ENCODE measurements around the gene TRIM29. TPM values are rescaled to one million over a fixed set of nuclear protein-coding genes. Genes with fewer than 3 reads are reported as not detected.

Gene TRIM29
- total RNA-seq, 1 experiment from 2014 or later, result not detected

- Histone ChIP-seq H3K9me2 (replicated peaks; ENCODE audit: insufficient read depth, low read length) (no peaks in the 10 kb centered on the region), H3K27ac (ENCODE audit: low read length) (no peak overlapping the region), H3K4me2 (ENCODE audit: low read depth, low read length, poor library complexity, severe bottlenecking) (no peak overlapping the region), H3K4me1 (ENCODE audit: low read length) (no peaks in the 10 kb centered on the region), H3K36me3 (ENCODE audit: insufficient read depth, low read length) (no peaks in the 10 kb centered on the region), H3K27me3 (ENCODE audit: low read length) (no peaks in the 10 kb centered on the region), H3K9ac (ENCODE audit: low read length) (no peak overlapping the region), H2AFZ (ENCODE audit: low read length) (no peak overlapping the region), H3K79me2 (ENCODE audit: low read length) (no peaks in the 10 kb centered on the region), H4K20me1 (ENCODE audit: insufficient read depth, low read depth, low read length) (no peaks in the 10 kb centered on the region), H3K9me3 (ENCODE audit: low read length) (no peaks in the 10 kb centered on the region), H3K4me3 (ENCODE audit: low read length) (no peak overlapping the region)
- DNase-seq, result no peak
Observed at GRCh38 chr11:120073196-120073595, 64.7 kb downstream of the TRIM29 start.

GRCh38 chr11:120068114-120068573 lies 69.8 kb downstream of the TRIM29 start:
- Histone ChIP-seq H3K4me1 (ENCODE audit: low read length) (no peaks in the 10 kb centered on the region), H3K27ac (ENCODE audit: low read length) (no peak overlapping the region), H2AFZ (ENCODE audit: low read length) (no peak overlapping the region), H3K36me3 (ENCODE audit: insufficient read depth, low read length) (no peaks in the 10 kb centered on the region), H3K4me2 (ENCODE audit: low read depth, low read length, poor library complexity, severe bottlenecking) (no peak overlapping the region), H3K79me2 (ENCODE audit: low read length) (no peaks in the 10 kb centered on the region), H3K9ac (ENCODE audit: low read length) (no peak overlapping the region), H3K9me3 (ENCODE audit: low read length) (no peaks in the 10 kb centered on the region), H3K9me2 (replicated peaks; ENCODE audit: insufficient read depth, low read length) (no peaks in the 10 kb centered on the region), H4K20me1 (ENCODE audit: insufficient read depth, low read depth, low read length) (no peaks in the 10 kb centered on the region), H3K4me3 (ENCODE audit: low read length) (no peak overlapping the region), H3K27me3 (ENCODE audit: low read length) (no peaks in the 10 kb centered on the region)
- DNase-seq, result no peak

GRCh38 chr11:120067438-120068113 lies 70.3 kb downstream of the TRIM29 start:
- Histone ChIP-seq H3K9ac (ENCODE audit: low read length) (no peak overlapping the region), H2AFZ (ENCODE audit: low read length) (no peak overlapping the region), H3K36me3 (ENCODE audit: insufficient read depth, low read length) (no peaks in the 10 kb centered on the region)

GRCh38 chr11:120066738-120067437 lies 71.0 kb downstream of the TRIM29 start:
- Histone ChIP-seq H3K4me1 (ENCODE audit: low read length) (no peaks in the 10 kb centered on the region), H2AFZ (ENCODE audit: low read length) (no peak overlapping the region), H3K27me3 (ENCODE audit: low read length) (no peaks in the 10 kb centered on the region)

More at GRCh38 chr11:120067438-120068113, 70.3 kb downstream of the TRIM29 start:
- H3K27ac ChIP-seq (ENCODE audit: low read length), result no peak overlapping the region
- H3K4me1 ChIP-seq (ENCODE audit: low read length), result no peaks in the 10 kb centered on the region
- H3K9me2 ChIP-seq (replicated peaks; ENCODE audit: insufficient read depth, low read length), result no peaks in the 10 kb centered on the region
- H4K20me1 ChIP-seq (ENCODE audit: insufficient read depth, low read depth, low read length), result no peaks in the 10 kb centered on the region
- no peak overlapping the region for H3K4me3 ChIP-seq (ENCODE audit: low read length)
- no peak for DNase-seq
- no peak overlapping the region for H3K4me2 ChIP-seq (ENCODE audit: low read depth, low read length, poor library complexity, severe bottlenecking)
- H3K9me3 ChIP-seq (ENCODE audit: low read length), result no peaks in the 10 kb centered on the region
- no peaks in the 10 kb centered on the region for H3K79me2 ChIP-seq (ENCODE audit: low read length)
- H3K27me3 ChIP-seq (ENCODE audit: low read length), result no peaks in the 10 kb centered on the region

GRCh38 chr11:120065876-120066275 lies 72.0 kb downstream of the TRIM29 start:
- Histone ChIP-seq H4K20me1 (ENCODE audit: insufficient read depth, low read depth, low read length) (no peaks in the 10 kb centered on the region), H3K4me3 (ENCODE audit: low read length) (no peak overlapping the region), H3K27me3 (ENCODE audit: low read length) (no peaks in the 10 kb centered on the region), H3K4me1 (ENCODE audit: low read length) (no peaks in the 10 kb centered on the region), H3K9ac (ENCODE audit: low read length) (no peak overlapping the region), H3K9me3 (ENCODE audit: low read length) (no peaks in the 10 kb centered on the region), H3K4me2 (ENCODE audit: low read depth, low read length, poor library complexity, severe bottlenecking) (no peak overlapping the region), H3K36me3 (ENCODE audit: insufficient read depth, low read length) (no peaks in the 10 kb centered on the region), H2AFZ (ENCODE audit: low read length) (no peak overlapping the region), H3K79me2 (ENCODE audit: low read length) (no peaks in the 10 kb centered on the region), H3K27ac (ENCODE audit: low read length) (no peak overlapping the region), H3K9me2 (replicated peaks; ENCODE audit: insufficient read depth, low read length) (no peaks in the 10 kb centered on the region)
- DNase-seq, result no peak

More at GRCh38 chr11:120066738-120067437, 71.0 kb downstream of the TRIM29 start:
- H3K9me2 ChIP-seq (replicated peaks; ENCODE audit: insufficient read depth, low read length), result no peaks in the 10 kb centered on the region
- no peak for DNase-seq
- no peaks in the 10 kb centered on the region for H4K20me1 ChIP-seq (ENCODE audit: insufficient read depth, low read depth, low read length)
- H3K79me2 ChIP-seq (ENCODE audit: low read length), result no peaks in the 10 kb centered on the region
- no peak overlapping the region for H3K4me3 ChIP-seq (ENCODE audit: low read length)
- H3K36me3 ChIP-seq (ENCODE audit: insufficient read depth, low read length), result no peaks in the 10 kb centered on the region
- H3K9me3 ChIP-seq (ENCODE audit: low read length), result no peaks in the 10 kb centered on the region
- H3K4me2 ChIP-seq (ENCODE audit: low read depth, low read length, poor library complexity, severe bottlenecking), result no peak overlapping the region
- H3K27ac ChIP-seq (ENCODE audit: low read length), result no peak overlapping the region
- H3K9ac ChIP-seq (ENCODE audit: low read length), result no peak overlapping the region

GRCh38 chr11:120065176-120065575 lies 72.7 kb downstream of the TRIM29 start:
- no peaks in the 10 kb centered on the region for H3K36me3 ChIP-seq (ENCODE audit: insufficient read depth, low read length)
- H3K4me2 ChIP-seq (ENCODE audit: low read depth, low read length, poor library complexity, severe bottlenecking), result no peak overlapping the region
- no peaks in the 10 kb centered on the region for H3K27me3 ChIP-seq (ENCODE audit: low read length)
- H3K4me1 ChIP-seq (ENCODE audit: low read length), result no peaks in the 10 kb centered on the region
- no peak overlapping the region for H3K9ac ChIP-seq (ENCODE audit: low read length)
- no peaks in the 10 kb centered on the region for H3K9me3 ChIP-seq (ENCODE audit: low read length)
- H3K27ac ChIP-seq (ENCODE audit: low read length), result no peak overlapping the region
- no peak for DNase-seq
- H4K20me1 ChIP-seq (ENCODE audit: insufficient read depth, low read depth, low read length), result no peaks in the 10 kb centered on the region
- H3K79me2 ChIP-seq (ENCODE audit: low read length), result no peaks in the 10 kb centered on the region
- no peak overlapping the region for H3K4me3 ChIP-seq (ENCODE audit: low read length)
- H2AFZ ChIP-seq (ENCODE audit: low read length), result no peak overlapping the region
- H3K9me2 ChIP-seq (replicated peaks; ENCODE audit: insufficient read depth, low read length), result no peaks in the 10 kb centered on the region

- Histone ChIP-seq H3K9me2 (replicated peaks; ENCODE audit: insufficient read depth, low read length) (no peaks in the 10 kb centered on the region), H3K27ac (ENCODE audit: low read length) (no peak overlapping the region), H3K9ac (ENCODE audit: low read length) (no peak overlapping the region), H3K4me1 (ENCODE audit: low read length) (no peaks in the 10 kb centered on the region), H3K9me3 (ENCODE audit: low read length) (no peaks in the 10 kb centered on the region), H4K20me1 (ENCODE audit: insufficient read depth, low read depth, low read length) (no peaks in the 10 kb centered on the region), H3K27me3 (ENCODE audit: low read length) (no peaks in the 10 kb centered on the region), H3K36me3 (ENCODE audit: insufficient read depth, low read length) (no peaks in the 10 kb centered on the region), H3K79me2 (ENCODE audit: low read length) (no peaks in the 10 kb centered on the region), H3K4me2 (ENCODE audit: low read depth, low read length, poor library complexity, severe bottlenecking) (no peak overlapping the region), H2AFZ (ENCODE audit: low read length) (no peak overlapping the region), H3K4me3 (ENCODE audit: low read length) (no peak overlapping the region)
- DNase-seq, result no peak
Observed at GRCh38 chr11:120064341-120064740, 73.6 kb downstream of the TRIM29 start.

- DNase-seq, result no peak
- no peaks in the 10 kb centered on the region for H3K4me1 ChIP-seq (ENCODE audit: low read length)
- no peaks in the 10 kb centered on the region for H4K20me1 ChIP-seq (ENCODE audit: insufficient read depth, low read depth, low read length)
- no peak overlapping the region for H2AFZ ChIP-seq (ENCODE audit: low read length)
- no peaks in the 10 kb centered on the region for H3K36me3 ChIP-seq (ENCODE audit: insufficient read depth, low read length)
- no peaks in the 10 kb centered on the region for H3K9me3 ChIP-seq (ENCODE audit: low read length)
- no peak overlapping the region for H3K27ac ChIP-seq (ENCODE audit: low read length)
- H3K9ac ChIP-seq (ENCODE audit: low read length), result no peak overlapping the region
- no peaks in the 10 kb centered on the region for H3K9me2 ChIP-seq (replicated peaks; ENCODE audit: insufficient read depth, low read length)
- H3K79me2 ChIP-seq (ENCODE audit: low read length), result no peaks in the 10 kb centered on the region
- H3K4me3 ChIP-seq (ENCODE audit: low read length), result no peak overlapping the region
- H3K4me2 ChIP-seq (ENCODE audit: low read depth, low read length, poor library complexity, severe bottlenecking), result no peak overlapping the region
- no peaks in the 10 kb centered on the region for H3K27me3 ChIP-seq (ENCODE audit: low read length)
Observed at GRCh38 chr11:120063686-120064340, 74.1 kb downstream of the TRIM29 start.

All from Karpas-422 (cell line).